GM19452 (cell line): ENCODE measurements around the gene KLHL22.
A peak's percentile ranks its signal among the peaks of the same experiment; 100 is the strongest.
"Not testable (repeated sequence)": the region's sequence is repeated elsewhere in the genome, so short reads cannot be mapped to it uniquely, and the experiment has no call there.

ENCODE experiments used
- ATAC-seq: cut with Tn5 transposase; IDR thresholded peaks from one replicate; pipeline ENCODE4 v1.9.1; 2021; ENCODE audit not compliant: unreplicated experiment

KLHL22 gene

GRCh38 chr22:20506543-20507252, 11.1 kb upstream of the KLHL22 start:
- ATAC-seq = no peak

GRCh38 chr22:20504293-20504922, 8.8 kb upstream of the KLHL22 start:
- not testable (repeated sequence) for ATAC-seq

- ATAC-seq = no peak
Measured at GRCh38 chr22:20503816-20504215, 8.2 kb upstream of the KLHL22 start.

DNA sequence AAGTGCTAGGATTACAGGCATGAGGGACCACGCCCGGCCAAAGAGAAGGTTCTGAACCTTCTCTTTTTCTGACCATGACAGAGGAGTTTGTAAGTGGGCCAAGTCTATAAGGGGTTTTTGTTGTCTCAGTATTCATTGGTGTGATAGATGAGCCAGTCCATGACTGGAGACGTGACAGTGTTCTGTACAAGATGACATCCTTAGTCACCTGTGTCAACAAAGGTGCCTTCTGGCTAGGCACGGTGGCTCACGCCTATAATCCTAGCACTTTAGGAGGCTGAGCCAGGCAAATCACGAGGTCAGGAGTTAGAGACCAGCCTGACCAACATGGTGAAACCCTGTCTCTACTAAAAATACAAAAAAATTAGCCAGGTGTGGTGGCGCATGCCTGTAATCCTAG, 4.2 kb upstream of the KLHL22 start:
- no peak for ATAC-seq

GRCh38 chr22:20498913-20499312, 3.3 kb upstream of the KLHL22 start:
- ATAC-seq = no peak

- ATAC-seq = no peak
Measured at GRCh38 chr22:20497426-20497825, 1.8 kb upstream of the KLHL22 start.

GRCh38 chr22:20495861-20496681, 476 bp upstream of the KLHL22 start:
- peak; percentile 81 for ATAC-seq

GRCh38 chr22:20491346-20491745, 4.2 kb downstream of the KLHL22 start:
- ATAC-seq = no peak

- ATAC-seq = no peak
Measured at GRCh38 chr22:20490941-20491307, 4.7 kb downstream of the KLHL22 start.

DNA sequence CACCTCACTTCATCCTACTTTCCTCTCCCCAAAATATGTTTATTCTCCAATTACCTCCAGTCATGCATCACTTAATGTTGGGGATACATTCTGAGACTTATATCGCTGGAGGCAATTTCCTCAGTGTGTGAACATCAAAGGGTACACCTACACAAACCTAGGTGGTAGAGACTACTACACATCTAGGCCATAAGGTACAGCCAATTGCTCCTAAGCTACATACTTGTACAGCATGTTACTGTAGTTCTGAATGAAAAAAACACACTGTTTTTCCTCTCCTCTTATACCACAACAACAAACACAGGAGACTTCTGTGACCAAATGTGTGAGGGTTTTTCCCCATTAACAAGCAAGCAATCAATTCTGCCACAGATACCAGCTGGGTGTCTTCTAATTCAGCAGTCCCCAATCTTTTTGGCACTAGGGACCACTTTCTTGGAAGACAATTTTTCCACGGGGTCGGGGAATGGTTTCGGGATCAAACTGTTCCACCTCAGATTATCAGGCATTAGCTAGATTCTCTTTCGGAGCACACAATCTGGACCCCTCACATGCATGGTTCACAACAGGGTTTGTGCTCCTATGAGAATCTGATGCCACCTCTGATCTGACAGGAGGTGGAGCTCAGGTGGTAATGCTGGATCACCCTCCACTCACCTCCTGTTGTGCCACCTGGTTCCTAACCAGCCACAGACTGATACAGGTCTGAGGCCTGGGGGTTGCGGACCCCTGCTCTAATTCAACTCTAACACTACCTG, 5.2 kb downstream of the KLHL22 start:
- ATAC-seq = no peak

- ATAC-seq = no peak
Measured at GRCh38 chr22:20488946-20489345, 6.6 kb downstream of the KLHL22 start.

DNA sequence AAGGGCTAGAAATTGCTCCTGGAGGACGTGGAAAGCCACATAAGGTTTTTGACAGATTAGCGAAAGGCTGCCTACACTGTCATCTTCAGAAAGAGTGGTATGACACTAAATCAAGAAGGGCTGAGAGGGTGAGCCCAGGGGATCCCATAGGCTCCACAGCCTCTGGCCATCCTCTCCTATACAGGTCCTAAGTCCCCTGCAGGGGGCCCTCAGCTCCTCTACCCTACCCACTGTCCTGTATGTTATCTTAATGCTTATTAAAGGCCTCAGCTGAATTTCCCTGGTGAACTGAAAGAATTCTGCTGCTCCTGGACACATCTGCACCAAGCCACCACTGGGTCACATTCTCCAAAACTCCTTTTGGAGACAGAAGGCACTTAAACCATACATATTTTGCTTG, 7.9 kb downstream of the KLHL22 start:
- ATAC-seq = no peak

- no peak for ATAC-seq
Measured at GRCh38 chr22:20486229-20486628, 9.4 kb downstream of the KLHL22 start.

DNA sequence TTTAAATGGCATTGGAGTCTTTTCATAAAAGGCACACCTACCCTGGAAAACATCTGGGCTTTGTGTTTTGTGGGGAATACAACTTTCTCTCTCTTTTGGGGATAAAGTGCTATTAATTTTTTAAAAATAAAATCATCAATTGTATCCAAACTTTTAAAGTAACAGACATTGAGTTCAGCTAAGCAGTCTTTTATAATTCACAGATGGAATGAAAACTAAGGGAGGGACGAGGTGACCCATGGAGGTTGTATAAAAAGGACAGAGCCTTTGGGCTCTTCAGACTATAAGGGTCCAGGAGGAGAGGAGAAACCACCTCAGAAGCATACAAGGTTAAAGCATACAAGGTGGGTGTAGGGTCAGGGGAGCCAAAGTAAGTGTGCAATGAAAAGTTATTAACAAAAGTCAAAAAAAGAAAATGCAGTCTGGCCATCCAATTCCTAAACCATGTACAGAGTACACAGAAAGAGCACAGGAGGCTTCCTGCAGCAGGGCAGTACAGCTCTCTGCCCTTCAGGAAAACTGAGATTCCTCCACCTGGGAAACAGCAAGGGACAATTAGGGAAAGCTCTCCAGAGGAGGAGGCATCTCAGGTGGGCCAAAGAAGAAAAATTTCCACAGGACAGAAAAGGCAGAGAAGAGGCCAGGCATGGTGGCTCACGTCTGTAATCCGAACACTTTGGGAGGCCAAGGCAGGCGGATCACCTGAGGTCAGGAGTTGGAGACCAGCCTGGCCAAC, 10.5 kb downstream of the KLHL22 start:
- no peak for ATAC-seq

DNA sequence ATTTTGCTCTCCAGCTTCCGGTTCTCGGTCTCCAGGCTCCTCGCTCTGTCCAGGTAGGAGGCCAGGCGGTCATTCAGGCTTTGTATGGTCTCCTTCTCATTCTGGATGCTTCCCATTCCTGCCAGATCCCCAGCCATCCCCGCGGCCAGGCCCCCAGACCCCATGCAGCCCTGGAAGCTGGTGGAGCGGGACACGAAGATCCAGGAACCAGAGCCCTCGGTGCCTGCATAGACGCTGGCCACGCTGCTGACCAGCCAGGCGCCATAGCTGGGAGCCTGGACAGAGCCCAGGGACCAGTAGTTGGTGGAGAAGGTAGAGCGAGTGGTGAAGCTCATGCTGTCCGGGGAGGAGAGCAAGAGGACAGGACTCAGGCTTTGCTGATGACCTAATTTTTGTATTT, 11.8 kb downstream of the KLHL22 start:
- ATAC-seq = no peak

- ATAC-seq = not testable (repeated sequence)
Measured at GRCh38 chr22:20483143-20483506, 12.5 kb downstream of the KLHL22 start.

DNA sequence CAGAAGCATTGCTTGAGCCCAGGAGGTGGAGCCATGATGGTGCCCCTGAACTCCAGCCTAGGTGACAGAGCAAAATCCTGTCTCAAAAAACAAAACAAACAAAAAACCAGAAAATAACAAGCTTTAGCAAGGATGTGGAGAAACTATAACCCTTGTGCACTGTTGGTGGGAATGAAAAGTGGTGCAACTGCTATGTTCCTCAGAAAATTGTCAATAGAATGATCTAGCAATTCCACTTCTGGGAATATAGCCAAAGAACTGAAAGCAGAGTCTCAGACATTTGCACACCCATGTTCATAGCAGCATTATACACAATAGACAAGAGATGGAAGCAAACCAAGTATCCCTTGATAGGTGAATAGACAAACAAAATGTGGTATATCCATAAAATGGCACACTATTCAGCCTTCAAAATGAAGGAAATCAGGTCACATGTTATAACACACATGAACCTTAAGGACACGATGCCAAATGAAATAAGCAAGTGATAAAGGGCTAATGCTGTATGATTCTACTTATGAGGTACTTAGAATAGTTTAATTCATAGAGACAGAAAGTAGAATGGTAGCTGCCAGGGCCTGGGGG, 15.9 kb downstream of the KLHL22 start:
- no peak for ATAC-seq

DNA sequence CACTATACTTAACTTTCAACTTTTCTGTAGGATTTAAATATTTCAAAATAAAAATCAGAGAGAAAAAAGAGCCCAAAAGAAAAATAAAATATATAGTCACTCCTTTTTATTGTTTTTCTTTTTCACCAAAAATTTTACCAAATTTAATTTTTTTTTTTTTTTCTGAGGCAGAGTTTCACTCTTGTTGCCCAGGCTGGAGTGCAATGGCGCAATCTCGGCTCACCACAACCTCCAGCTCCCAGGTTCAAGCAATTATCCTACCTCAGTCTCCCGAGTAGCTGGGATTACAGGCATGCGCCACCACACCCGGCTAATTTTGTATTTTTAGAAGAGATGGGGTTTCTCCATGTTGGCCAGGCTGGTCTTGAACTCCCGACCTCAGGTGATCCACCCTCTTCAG, 17.5 kb downstream of the KLHL22 start:
- ATAC-seq = not testable (repeated sequence)

- not testable (repeated sequence) for ATAC-seq
Measured at GRCh38 chr22:20475569-20475968, 20.0 kb downstream of the KLHL22 start.

GRCh38 chr22:20475115-20475436, 20.5 kb downstream of the KLHL22 start:
- no peak for ATAC-seq
